HCT116 (cell line): Measurements from ENCODE around the gene CEBPA. TPM values are rescaled to one million over a fixed set of nuclear protein-coding genes. Genes with fewer than 3 reads are reported as not detected.
"Not testable (repeated sequence)": the region's sequence is repeated elsewhere in the genome, so short reads cannot be mapped to it uniquely, and the experiment has no call there.

ENCODE experiments used
- ATAC-seq: fragments of 200-7000 bp; cut with Tn5 transposase; 2 replicates; pipeline ENCODE4 v1.9.1; 2020; ENCODE audit warnings: mild to moderate bottlenecking, moderate library complexity
- BruUV-seq: library from RNA; stranded (reverse); fragments of 400-500 nt; replicated peaks from 2 replicates; lab custom pipeline; 2021; lab: Mats Ljungman, UMichigan
- CTCF ChIA-PET: fragments of 300-600 bp; sonication (Branson Sonifier 250); formaldehyde crosslinking; loops from one replicate; lab custom pipeline; 2021; ENCODE audit warnings: antibody characterized with exemption; lab: Charles Lee
- POLR2A ChIA-PET: fragments of 300-600, 350-600 bp; sonication (Branson Sonifier 250); formaldehyde crosslinking; loops from one replicate; lab custom pipeline; 2021; ENCODE audit warnings: antibody characterized with exemption; lab: Charles Lee
- RAD21 ChIA-PET, 2 experiments: fragments of 300-600 bp; sonication (Branson Sonifier 250); formaldehyde crosslinking; loops; one replicate each; lab custom pipeline; 2023; ENCODE audit warnings: low total read pairs in 2 of 2; ENCODE audit not compliant: uncharacterized antibody in 2 of 2, unreplicated experiment in 2 of 2, low non-redundant PET in 1 of 2; lab: Charles Lee
- DNase-seq: peaks from one replicate; pipeline ENCODE4 v3.0.0-alpha.2; 2010; ENCODE audit warnings: low read depth, low spot score
- H2AFZ ChIP-seq: fragments of 200-600 bp; shearing (Covaris generic), sonication (generic); 2 replicates; pipeline ENCODE4 v1.6.1; 2017; ENCODE audit warnings: low read depth, mixed run types, mixed read lengths, antibody characterized with exemption, low read length; ENCODE audit not compliant: poor library complexity, severe bottlenecking
- H3K27ac ChIP-seq: 2 replicates; pipeline ENCODE4 v1.5.1; 2012; ENCODE audit warnings: low read depth, low read length
- H3K27me3 ChIP-seq: fragments of 200-600 bp; sonication (generic); 2 replicates; pipeline ENCODE4 v1.6.1; 2016; ENCODE audit warnings: mixed run types, low read length, mixed read lengths; ENCODE audit not compliant: insufficient read depth
- H3K36me3 ChIP-seq, 2 experiments: fragments of 200-500 bp in 1 of 2; fragments of 200-600 bp in 1 of 2; sonication (Bioruptor generic) in 1 of 2; sonication (generic) in 1 of 2; 2 replicates each; pipeline versions ENCODE4 v1.5.1 to v1.6.1; 2014 to 2016; ENCODE audit warnings: low read length in 2 of 2, inconsistent platforms in 1 of 2, mixed read lengths in 1 of 2, mixed run types in 1 of 2; ENCODE audit not compliant: insufficient read depth in 2 of 2, control insufficient read depth in 1 of 2
- H3K4me1 ChIP-seq, 2 experiments: fragments of 200-600 bp in 1 of 2; sonication (generic) in 1 of 2; 2 replicates each; pipeline versions ENCODE4 v1.5.1 to v1.6.1; 2012 to 2017; ENCODE audit warnings: low read length in 2 of 2, inconsistent platforms in 1 of 2, mild to moderate bottlenecking in 1 of 2, mixed read lengths in 1 of 2, mixed run types in 1 of 2, moderate library complexity in 1 of 2; ENCODE audit not compliant: insufficient read depth in 2 of 2, control insufficient read depth in 1 of 2
- H3K4me2 ChIP-seq: fragments of 200-600 bp; sonication (generic); 2 replicates; pipeline ENCODE4 v1.6.1; 2017; ENCODE audit warnings: mixed run types, low read length, mixed read lengths
- H3K4me3 ChIP-seq, 2 experiments: fragments of 200-600 bp in 1 of 2; sonication (generic) in 1 of 2; replicated peaks in 1 of 2; 2 replicates each; pipeline ENCODE4 v1.5.1; 2011 to 2016; ENCODE audit warnings: low read length in 2 of 2, control low read depth in 1 of 2, low read depth in 1 of 2, mild to moderate bottlenecking in 1 of 2, mixed read lengths in 1 of 2, mixed run types in 1 of 2
- H3K79me2 ChIP-seq: fragments of 200-600 bp; sonication (generic); 2 replicates; pipeline ENCODE4 v1.6.1; 2017; ENCODE audit warnings: mild to moderate bottlenecking, mixed run types, low read length, moderate library complexity, mixed read lengths; ENCODE audit not compliant: insufficient read depth
- H3K9ac ChIP-seq: fragments of 200-600 bp; sonication (generic); 2 replicates; pipeline ENCODE4 v1.6.1; 2016; ENCODE audit warnings: low read length, mixed read lengths
- H3K9me2 ChIP-seq: fragments of 200-600 bp; sonication (generic), shearing (Covaris generic); 2 replicates; pipeline ENCODE4 v1.6.1; 2017; ENCODE audit warnings: mixed run types, mild to moderate bottlenecking, moderate library complexity; ENCODE audit not compliant: insufficient read depth
- H3K9me3 ChIP-seq, 2 experiments: fragments of 200-500 bp in 1 of 2; fragments of 200-600 bp in 1 of 2; sonication (Bioruptor generic) in 1 of 2; sonication (generic) in 1 of 2; 2 replicates each; pipeline ENCODE4 v1.6.1; 2014 to 2017; ENCODE audit warnings: low read length in 2 of 2, mixed read lengths in 2 of 2, inconsistent platforms in 1 of 2, low read depth in 1 of 2, mild to moderate bottlenecking in 1 of 2, mixed run types in 1 of 2, moderate library complexity in 1 of 2; ENCODE audit not compliant: control insufficient read depth in 1 of 2, insufficient read depth in 1 of 2
- H4K20me1 ChIP-seq: fragments of 200-600 bp; sonication (generic), shearing (Covaris generic); 2 replicates; pipeline ENCODE4 v1.6.1; 2017; ENCODE audit warnings: mixed run types, mild to moderate bottlenecking, moderate library complexity; ENCODE audit not compliant: insufficient read depth
- CBX3 ChIP-seq: IDR thresholded peaks from 2 replicates; pipeline ENCODE4 v1.6.1; 2012; ENCODE audit warnings: low read depth
- CTCF ChIP-seq, 3 experiments: fragments of 200-600 bp in 1 of 3; sonication (generic) in 1 of 3; IDR thresholded peaks in 2 of 3; conservative IDR thresholded peaks in 1 of 3; 2 replicates each; pipeline ENCODE4 v1.5.1; 2012 to 2017; ENCODE audit warnings: low read depth in 2 of 3, low read length in 2 of 3, antibody characterized with exemption in 1 of 3, borderline replicate concordance in 1 of 3, control low read depth in 1 of 3, mild to moderate bottlenecking in 1 of 3, mixed read lengths in 1 of 3, mixed run types in 1 of 3, moderate library complexity in 1 of 3; ENCODE audit not compliant: insufficient read depth in 1 of 3
- EGR1 ChIP-seq: IDR thresholded peaks from 2 replicates; pipeline ENCODE4 v1.6.1; 2012; ENCODE audit warnings: low read depth
- ELF1 ChIP-seq: IDR thresholded peaks from 2 replicates; pipeline ENCODE4 v1.6.1; 2012; ENCODE audit warnings: low read depth, borderline replicate concordance
- EZH2phosphoT487 ChIP-seq: fragments of 200-600 bp; IDR thresholded peaks from 2 replicates; pipeline ENCODE4 v1.6.1; 2018; ENCODE audit warnings: antibody characterized with exemption, borderline replicate concordance
- FOSL1 ChIP-seq: IDR thresholded peaks from 2 replicates; pipeline ENCODE4 v1.6.1; 2012; ENCODE audit warnings: low read depth
- MAX ChIP-seq: IDR thresholded peaks from 2 replicates; pipeline ENCODE4 v1.6.1; 2012
- POLR2A ChIP-seq: IDR thresholded peaks from 2 replicates; pipeline ENCODE4 v1.7.0; 2011; ENCODE audit warnings: borderline replicate concordance; ENCODE audit not compliant: insufficient read depth, insufficient read length; ENCODE audit errors: extremely low read depth
- POLR2AphosphoS5 ChIP-seq: IDR thresholded peaks from 2 replicates; pipeline ENCODE4 v1.6.1; 2011; ENCODE audit warnings: mild to moderate bottlenecking, low read depth, low read length, moderate library complexity
- REST ChIP-seq: IDR thresholded peaks from 2 replicates; pipeline ENCODE4 v1.6.1; 2012; ENCODE audit warnings: low read depth
- SIN3A ChIP-seq: IDR thresholded peaks from 2 replicates; pipeline ENCODE4 v1.6.1; 2012; ENCODE audit warnings: low read depth
- SP1 ChIP-seq: IDR thresholded peaks from 2 replicates; pipeline ENCODE4 v1.6.1; 2012; ENCODE audit warnings: low read depth
- SRF ChIP-seq: IDR thresholded peaks from 2 replicates; pipeline ENCODE4 v1.6.1; 2012; ENCODE audit warnings: low read depth
- YY1 ChIP-seq: IDR thresholded peaks from 2 replicates; pipeline ENCODE4 v1.6.1; 2011; ENCODE audit warnings: low read length, low read depth, moderate library complexity, mild to moderate bottlenecking; ENCODE audit not compliant: insufficient replicate concordance; ENCODE audit errors: extremely low read depth
- ZFX ChIP-seq: fragments of 450-650 bp; IDR thresholded peaks from 2 replicates; pipeline ENCODE4 v1.6.1; 2017
- ZNF274 ChIP-seq: fragments of 200-500 bp; sonication (Bioruptor generic); IDR thresholded peaks from 2 replicates; pipeline ENCODE4 v1.6.1; 2014; ENCODE audit warnings: mild to moderate bottlenecking, low read depth, low read length, inconsistent platforms
- intact Hi-C: fragments of 100-400 bp; cut with micrococcal nuclease; formaldehyde crosslinking; loops from 2 replicates; pipeline ENCODE4 v1.10.0; 2022
- total RNA-seq: library from RNA; stranded (reverse); gene quantifications from one replicate; pipeline ENCODE4 v1.2.1, GENCODE V29; 2021; ENCODE audit not compliant: unreplicated experiment

CEBPA gene
- total RNA-seq, 1 experiment from 2014 or later, result 7.0 TPM

GRCh38 chr19:33316541-33317264 lies 14.4 kb upstream of the CEBPA start:
- no peak for TF ChIP-seq CBX3
- no peak for TF ChIP-seq EZH2phosphoT487
- no peak for TF ChIP-seq POLR2A
- no peak for TF ChIP-seq CTCF (IDR thresholded peaks at IDR 0.05 in 2 of 3, conservative IDR thresholded peaks at IDR 0.05 in 1 of 3; ENCODE audit: borderline replicate concordance in 1 of 3, insufficient read depth in 1 of 3, low read depth in 2 of 3, low read length in 2 of 3)
- TF ChIP-seq EGR1, result no peak
- no peak for TF ChIP-seq MAX
- no peak for TF ChIP-seq SIN3A
- TF ChIP-seq ELF1, result no peak
- no peak for TF ChIP-seq YY1
- no peak for TF ChIP-seq ZNF274
- TF ChIP-seq REST, result no peak
- no peak for TF ChIP-seq POLR2AphosphoS5
- TF ChIP-seq FOSL1, result no peak
- TF ChIP-seq ZFX, result no peak
- TF ChIP-seq SRF, result no peak
- TF ChIP-seq SP1, result no peak
- no peaks in the 10 kb centered on the region for H3K9me2 ChIP-seq
- CTCF ChIA-PET, result interaction anchor here (1.0 kb wide), 1 partner anchor 81 kb away, joined by 3 read pairs; no protein-coding TSS in a partner anchor
- no peak overlapping the region for H2AFZ ChIP-seq
- H3K4me1 ChIP-seq, result no peaks in the 10 kb centered on the region
- intact Hi-C loops, result no loop called here
- no peak for ATAC-seq
- no peak overlapping the region for H3K9ac ChIP-seq
- H3K4me2 ChIP-seq, result no peak overlapping the region
- DNase-seq, result no peak
- H3K9me3 ChIP-seq, result no peaks in the 10 kb centered on the region
- BruUV-seq, result no TSS peak
- no peaks in the 10 kb centered on the region for H3K36me3 ChIP-seq
- no peaks in the 10 kb centered on the region for H3K79me2 ChIP-seq
- POLR2A ChIA-PET, result no interaction called here
- H4K20me1 ChIP-seq, result no peaks in the 10 kb centered on the region
- RAD21 ChIA-PET, result no interaction called here
- no peak overlapping the region for H3K4me3 ChIP-seq
- H3K27ac ChIP-seq, result no peak overlapping the region
- H3K27me3 ChIP-seq, result no peaks in the 10 kb centered on the region

GRCh38 chr19:33312808-33313207 lies 10.5 kb upstream of the CEBPA start:
- POLR2A ChIA-PET, DNase-seq, intact Hi-C loops, H2AFZ ChIP-seq, H3K4me2 ChIP-seq, H3K9me3 ChIP-seq, H3K36me3 ChIP-seq, H3K4me1 ChIP-seq, H3K9me2 ChIP-seq, H3K79me2 ChIP-seq, H3K27ac ChIP-seq, H3K4me3 ChIP-seq, ATAC-seq, BruUV-seq, H4K20me1 ChIP-seq, H3K9ac ChIP-seq, H3K27me3 ChIP-seq, RAD21 ChIA-PET: not testable (repeated sequence)
- CTCF ChIA-PET, result interaction anchor here (0.7 to 1.1 kb wide), 2 partner anchors 10 to 63 kb away, joined by 3 to 4 read pairs; partner anchors contain the start of gene CEBPA
